Measurements from ENCODE around the gene ARTN. TPM values are rescaled to one million over a fixed set of nuclear protein-coding genes. Genes with fewer than 3 reads are reported as not detected.

ARTN gene
- total RNA-seq, 1 donor from 2014 or later: 0.89 TPM

DNA sequence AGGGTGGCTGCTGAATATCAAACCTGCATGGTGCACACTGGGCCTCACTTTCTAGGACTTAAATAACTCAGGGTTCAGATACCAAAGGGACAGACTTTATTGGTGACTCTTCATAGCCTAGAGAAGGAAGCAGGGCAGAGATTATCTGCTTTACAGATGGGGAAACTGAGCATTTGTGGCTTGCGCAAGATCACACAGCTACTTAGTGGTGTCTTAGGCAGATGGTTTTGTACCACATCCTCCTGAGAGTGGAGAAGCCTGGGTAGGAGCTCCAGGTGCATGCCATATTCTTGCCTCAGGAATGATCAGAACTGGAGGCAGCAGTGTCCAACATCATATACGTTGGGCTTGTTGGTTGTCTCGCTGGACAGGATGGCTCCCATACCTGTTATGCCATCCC lies 29.4 kb downstream of the ARTN start:
- DNase-seq (ENCODE audit: low read depth, low spot score): no peak
- peaks cover 5% of the 10 kb centered on the region for H3K36me3 Mint-ChIP-seq (ENCODE audit: low read depth)
- H3K4me3 Mint-ChIP-seq: no peak overlapping the region
- H3K9me3 Mint-ChIP-seq: no peaks in the 10 kb centered on the region
- no peak overlapping the region for H3K27ac Mint-ChIP-seq (ENCODE audit: unreplicated experiment)
- H3K4me1 Mint-ChIP-seq: no peaks in the 10 kb centered on the region
- TF ChIP-seq, protein P1, sequence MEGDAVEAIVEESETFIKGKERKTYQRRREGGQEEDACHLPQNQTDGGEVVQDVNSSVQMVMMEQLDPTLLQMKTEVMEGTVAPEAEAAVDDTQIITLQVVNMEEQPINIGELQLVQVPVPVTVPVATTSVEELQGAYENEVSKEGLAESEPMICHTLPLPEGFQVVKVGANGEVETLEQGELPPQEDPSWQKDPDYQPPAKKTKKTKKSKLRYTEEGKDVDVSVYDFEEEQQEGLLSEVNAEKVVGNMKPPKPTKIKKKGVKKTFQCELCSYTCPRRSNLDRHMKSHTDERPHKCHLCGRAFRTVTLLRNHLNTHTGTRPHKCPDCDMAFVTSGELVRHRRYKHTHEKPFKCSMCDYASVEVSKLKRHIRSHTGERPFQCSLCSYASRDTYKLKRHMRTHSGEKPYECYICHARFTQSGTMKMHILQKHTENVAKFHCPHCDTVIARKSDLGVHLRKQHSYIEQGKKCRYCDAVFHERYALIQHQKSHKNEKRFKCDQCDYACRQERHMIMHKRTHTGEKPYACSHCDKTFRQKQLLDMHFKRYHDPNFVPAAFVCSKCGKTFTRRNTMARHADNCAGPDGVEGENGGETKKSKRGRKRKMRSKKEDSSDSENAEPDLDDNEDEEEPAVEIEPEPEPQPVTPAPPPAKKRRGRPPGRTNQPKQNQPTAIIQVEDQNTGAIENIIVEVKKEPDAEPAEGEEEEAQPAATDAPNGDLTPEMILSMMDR (conservative IDR thresholded peaks at IDR 0.05): no peak
- no peaks in the 10 kb centered on the region for H3K27me3 Mint-ChIP-seq (ENCODE audit: low read depth)

DNA sequence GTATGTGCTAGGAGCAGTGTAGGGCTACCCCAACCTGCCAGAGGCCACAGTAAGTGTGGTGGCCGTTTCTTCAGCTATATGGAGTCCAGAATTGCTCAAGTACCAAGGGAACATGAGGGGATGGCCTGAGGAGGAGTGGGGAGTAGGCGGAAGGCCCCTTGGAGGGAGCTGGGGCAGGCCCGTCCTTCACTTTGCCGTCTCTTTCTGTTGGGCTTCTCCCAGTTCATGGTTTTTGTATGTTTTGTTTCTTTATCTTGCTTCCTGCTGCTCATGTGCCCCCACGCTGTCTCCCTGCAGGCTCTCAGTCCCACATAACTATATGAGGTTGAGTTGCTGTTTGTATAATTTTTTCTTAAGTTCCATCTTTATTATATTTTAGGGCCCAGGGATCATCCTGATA lies 30.3 kb downstream of the ARTN start:
- Mint-ChIP-seq H3K4me1 (no peaks in the 10 kb centered on the region), H3K27me3 (ENCODE audit: low read depth) (no peaks in the 10 kb centered on the region)
- TF ChIP-seq, protein P1 (conservative IDR thresholded peaks at IDR 0.05): no peak

DNA sequence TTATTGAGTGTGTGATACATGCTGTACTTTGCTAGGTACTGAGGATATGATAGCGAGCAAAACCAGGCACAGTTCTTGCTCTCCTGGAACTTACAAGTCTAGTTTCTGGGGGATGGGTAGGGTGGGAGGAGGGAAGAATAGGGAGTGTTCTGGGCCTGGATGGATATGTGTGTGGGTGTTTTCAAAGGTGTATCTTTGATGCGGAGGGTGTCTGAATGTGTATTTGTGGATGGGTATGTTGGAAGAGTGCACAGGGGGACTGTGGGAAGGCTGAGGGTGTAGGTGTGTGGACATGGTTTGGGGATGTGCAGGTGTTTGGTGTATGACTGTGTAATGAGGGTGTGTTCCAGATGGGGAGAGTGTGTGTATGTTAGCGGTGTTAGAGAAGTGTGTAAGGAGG lies 31.7 kb downstream of the ARTN start:
- Mint-ChIP-seq H3K9me3 (no peaks in the 10 kb centered on the region), H3K4me3 (no peak overlapping the region), H3K27me3 (ENCODE audit: low read depth) (no peaks in the 10 kb centered on the region), H3K36me3 (ENCODE audit: low read depth) (no peaks in the 10 kb centered on the region), H3K4me1 (peaks cover 11% of the 10 kb centered on the region), H3K27ac (ENCODE audit: unreplicated experiment) (no peak overlapping the region)
- DNase-seq (ENCODE audit: low read depth, low spot score): no peak
- TF ChIP-seq, protein P1 (conservative IDR thresholded peaks at IDR 0.05): no peak

More for the DNA sequence above, 30.3 kb downstream of the ARTN start:
- H3K27ac Mint-ChIP-seq (ENCODE audit: unreplicated experiment): no peak overlapping the region
- DNase-seq (ENCODE audit: low read depth, low spot score): no peak
- peaks cover 3% of the 10 kb centered on the region for H3K36me3 Mint-ChIP-seq (ENCODE audit: low read depth)
- H3K9me3 Mint-ChIP-seq: no peaks in the 10 kb centered on the region
- no peak overlapping the region for H3K4me3 Mint-ChIP-seq

DNA sequence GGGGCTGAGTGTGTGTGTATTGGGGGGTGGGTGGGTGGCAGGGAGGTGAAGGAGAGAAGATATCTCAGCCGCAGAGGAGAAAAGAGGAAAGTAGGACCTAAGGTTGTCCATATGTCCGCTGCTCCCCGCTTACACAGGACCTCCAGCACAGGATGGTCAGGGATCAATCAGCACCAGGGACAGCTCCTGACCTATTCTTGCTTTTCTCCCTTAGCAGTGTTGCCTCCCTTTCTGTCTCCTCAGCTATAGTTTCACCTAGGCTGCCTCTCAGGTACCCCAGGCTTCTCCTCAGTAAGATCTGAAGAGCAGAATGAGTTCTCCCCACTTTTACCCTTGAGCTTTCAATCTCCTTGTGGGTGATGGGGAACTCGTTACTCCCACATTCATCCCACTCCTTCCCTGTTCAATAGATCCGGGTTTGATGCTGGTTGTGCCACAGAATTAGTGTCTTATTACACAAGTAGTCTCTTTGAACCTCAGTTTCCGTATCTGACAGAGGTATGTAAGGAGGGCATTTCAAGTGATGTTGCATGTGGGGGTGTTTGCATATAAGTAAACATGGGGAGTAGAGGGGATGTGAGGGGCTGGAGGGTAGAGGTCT lies 34.8 kb downstream of the ARTN start:
- TF ChIP-seq, protein P1 (conservative IDR thresholded peaks at IDR 0.05): no peak
- no peaks in the 10 kb centered on the region for H3K36me3 Mint-ChIP-seq (ENCODE audit: low read depth)
- H3K4me3 Mint-ChIP-seq: peak overlapping the region; percentile 58
- H3K27ac Mint-ChIP-seq (ENCODE audit: unreplicated experiment): no peak overlapping the region
- H3K27me3 Mint-ChIP-seq (ENCODE audit: low read depth): no peaks in the 10 kb centered on the region
- DNase-seq (ENCODE audit: low read depth, low spot score): peak; percentile 57
- peaks cover 19% of the 10 kb centered on the region for H3K4me1 Mint-ChIP-seq
- no peaks in the 10 kb centered on the region for H3K9me3 Mint-ChIP-seq

DNA sequence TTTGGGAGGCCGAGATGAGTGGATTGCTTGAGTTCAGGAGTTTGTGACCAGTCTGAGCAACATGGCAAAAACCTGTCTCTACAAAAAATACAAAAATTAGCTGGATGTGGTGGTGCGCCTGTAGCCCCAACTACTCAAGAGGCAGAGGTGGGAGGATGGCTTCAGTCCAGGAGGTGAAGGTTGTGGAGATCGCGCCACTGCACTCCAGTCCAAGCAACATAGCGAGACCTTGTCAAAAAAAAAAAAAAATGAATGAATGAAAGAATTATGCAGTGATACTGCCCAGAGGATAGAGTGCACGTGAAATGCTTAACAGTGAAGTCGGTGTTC lies 35.8 kb downstream of the ARTN start:
- no peaks in the 10 kb centered on the region for H3K27me3 Mint-ChIP-seq (ENCODE audit: low read depth)
- TF ChIP-seq, protein P1 (conservative IDR thresholded peaks at IDR 0.05): no peak
- H3K9me3 Mint-ChIP-seq: no peaks in the 10 kb centered on the region
- no peak overlapping the region for H3K27ac Mint-ChIP-seq (ENCODE audit: unreplicated experiment)
- no peak for DNase-seq (ENCODE audit: low read depth, low spot score)
- peaks cover 27% of the 10 kb centered on the region for H3K4me1 Mint-ChIP-seq
- no peaks in the 10 kb centered on the region for H3K36me3 Mint-ChIP-seq (ENCODE audit: low read depth)
- H3K4me3 Mint-ChIP-seq: peak overlapping the region; percentile 98

All from neural crest cell (in vitro differentiated cells).